HUES6 (cell line): Measurements from ENCODE around the gene FAM118A.
A peak's percentile ranks its signal among the peaks of the same experiment; 100 is the strongest.
"Not testable (repeated sequence)": the region's sequence is repeated elsewhere in the genome, so short reads cannot be mapped to it uniquely, and the experiment has no call there.

Experiments
- H3K27ac ChIP-seq: 2 replicates; pipeline ENCODE4 v1.7.0; 2013; ENCODE audit warnings: low read depth, mild to moderate bottlenecking, low read length, inconsistent platforms
- H3K27me3 ChIP-seq: 2 replicates; pipeline ENCODE4 v1.6.1; 2013; ENCODE audit warnings: low read length; ENCODE audit not compliant: control insufficient read depth, insufficient read depth
- H3K36me3 ChIP-seq: 2 replicates; pipeline ENCODE4 v1.6.1; 2013; ENCODE audit warnings: low read length; ENCODE audit not compliant: control insufficient read depth, insufficient read depth
- H3K4me1 ChIP-seq: 2 replicates; pipeline ENCODE4 v1.6.1; 2013; ENCODE audit warnings: low read length; ENCODE audit not compliant: control insufficient read depth, insufficient read depth
- H3K4me3 ChIP-seq: 2 replicates; pipeline ENCODE4 v1.5.1; 2013; ENCODE audit warnings: low read depth, low read length
- H3K9ac ChIP-seq: one replicate; pipeline ENCODE4 v1.6.1; 2013; ENCODE audit warnings: mild to moderate bottlenecking, low read length
- H3K9me3 ChIP-seq: 2 replicates; pipeline ENCODE4 v1.6.1; 2013; ENCODE audit warnings: low read depth, low read length; ENCODE audit not compliant: control insufficient read depth, insufficient read depth

FAM118A gene

DNA sequence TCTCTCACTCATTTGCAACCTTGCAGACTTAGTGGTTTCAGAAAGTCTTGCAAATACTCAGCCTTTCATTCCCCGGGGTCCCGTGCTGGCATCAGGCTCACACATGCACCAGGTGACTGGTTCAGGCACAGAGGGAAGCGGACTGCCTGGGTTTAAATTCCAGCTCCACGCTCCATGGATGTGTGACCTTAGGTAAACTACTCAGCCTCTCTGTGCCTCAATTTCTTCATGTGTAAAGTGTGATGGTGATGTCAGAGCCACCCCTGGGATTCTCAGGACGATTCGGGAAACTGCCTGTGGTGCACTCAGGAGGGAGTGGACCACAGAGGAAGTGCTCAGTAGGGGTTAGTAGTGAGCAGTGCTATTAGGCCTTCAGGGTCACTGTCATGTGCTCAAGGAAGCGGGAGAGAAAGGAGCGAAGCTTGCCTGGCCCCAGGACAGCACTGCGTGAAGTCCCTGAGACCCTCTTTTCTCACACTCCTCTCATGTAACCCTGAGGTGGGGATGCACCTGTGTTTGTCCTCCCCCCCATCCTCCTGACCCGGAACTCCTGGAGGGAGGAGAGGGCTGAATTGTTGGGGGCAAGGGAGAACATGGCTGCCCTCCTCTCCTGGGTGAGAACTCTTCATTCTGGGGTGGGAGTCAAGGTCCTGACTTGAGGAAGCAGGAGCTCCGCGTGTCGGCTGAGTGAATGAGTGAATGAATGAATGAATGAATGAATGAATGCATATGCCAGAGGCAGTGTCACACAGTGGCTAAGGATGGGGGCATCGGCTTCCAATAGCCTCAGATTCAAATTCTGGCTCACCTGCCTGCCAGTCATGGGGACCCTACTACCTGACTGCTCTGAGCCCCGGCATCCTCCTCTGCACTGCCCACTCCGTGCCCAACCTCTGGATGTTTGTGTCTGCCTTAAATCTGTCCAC is 39.4 kb upstream of the FAM118A start:
- no peak overlapping the region for H3K9ac ChIP-seq
- H3K27ac ChIP-seq, result no peak overlapping the region
- no peak overlapping the region for H3K4me3 ChIP-seq
- peaks cover 18% of the 10 kb centered on the region for H3K27me3 ChIP-seq
- no peaks in the 10 kb centered on the region for H3K36me3 ChIP-seq
- H3K4me1 ChIP-seq, result peaks cover 18% of the 10 kb centered on the region
- no peaks in the 10 kb centered on the region for H3K9me3 ChIP-seq

- no peaks in the 10 kb centered on the region for H3K36me3 ChIP-seq
- no peak overlapping the region for H3K4me3 ChIP-seq
- no peaks in the 10 kb centered on the region for H3K9me3 ChIP-seq
- H3K4me1 ChIP-seq, result peaks cover 18% of the 10 kb centered on the region
- H3K27ac ChIP-seq, result no peak overlapping the region
- no peak overlapping the region for H3K9ac ChIP-seq
- H3K27me3 ChIP-seq, result peaks cover 18% of the 10 kb centered on the region
Measured at GRCh38 chr22:45271667-45272201, 38.0 kb upstream of the FAM118A start.

DNA sequence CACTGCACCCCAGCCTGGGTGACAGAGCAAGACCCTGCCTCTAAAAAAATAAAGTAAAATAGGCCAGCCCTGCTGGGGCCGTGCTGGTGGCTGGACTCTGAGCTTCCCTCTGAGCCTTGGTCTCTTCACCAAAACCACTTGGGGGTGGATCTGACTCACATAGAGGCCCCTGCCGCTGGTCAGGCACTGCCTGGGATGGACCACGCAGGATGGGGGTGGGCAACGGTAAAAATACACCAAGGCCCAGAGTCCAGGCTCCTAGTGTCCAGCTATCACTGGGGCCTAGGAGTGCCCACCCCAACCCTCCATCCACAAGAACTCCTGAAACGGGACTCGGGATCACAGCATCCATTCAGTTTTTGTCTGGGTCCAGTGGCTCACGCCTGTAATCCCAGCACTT is 37.2 kb upstream of the FAM118A start:
- Histone ChIP-seq H3K9me3 (no peaks in the 10 kb centered on the region), H3K4me3 (no peak overlapping the region), H3K27me3 (peaks cover 18% of the 10 kb centered on the region), H3K4me1 (peaks cover 18% of the 10 kb centered on the region), H3K9ac (no peak overlapping the region), H3K36me3 (no peaks in the 10 kb centered on the region), H3K27ac (no peak overlapping the region)

GRCh38 chr22:45273452-45274075 is 36.2 kb upstream of the FAM118A start:
- Histone ChIP-seq H3K4me1 (peaks cover 18% of the 10 kb centered on the region), H3K9me3 (no peaks in the 10 kb centered on the region), H3K27ac (no peak overlapping the region), H3K36me3 (no peaks in the 10 kb centered on the region), H3K4me3 (no peak overlapping the region), H3K27me3 (peaks cover 18% of the 10 kb centered on the region), H3K9ac (no peak overlapping the region)

GRCh38 chr22:45276507-45277105 is 33.1 kb upstream of the FAM118A start:
- no peaks in the 10 kb centered on the region for H3K36me3 ChIP-seq
- no peaks in the 10 kb centered on the region for H3K9me3 ChIP-seq
- H3K27me3 ChIP-seq, result no peaks in the 10 kb centered on the region
- H3K27ac ChIP-seq, result no peak overlapping the region
- H3K9ac ChIP-seq, result no peak overlapping the region
- no peak overlapping the region for H3K4me3 ChIP-seq
- H3K4me1 ChIP-seq, result peaks cover 4% of the 10 kb centered on the region; the same call in 1 of the 2 replicates

DNA sequence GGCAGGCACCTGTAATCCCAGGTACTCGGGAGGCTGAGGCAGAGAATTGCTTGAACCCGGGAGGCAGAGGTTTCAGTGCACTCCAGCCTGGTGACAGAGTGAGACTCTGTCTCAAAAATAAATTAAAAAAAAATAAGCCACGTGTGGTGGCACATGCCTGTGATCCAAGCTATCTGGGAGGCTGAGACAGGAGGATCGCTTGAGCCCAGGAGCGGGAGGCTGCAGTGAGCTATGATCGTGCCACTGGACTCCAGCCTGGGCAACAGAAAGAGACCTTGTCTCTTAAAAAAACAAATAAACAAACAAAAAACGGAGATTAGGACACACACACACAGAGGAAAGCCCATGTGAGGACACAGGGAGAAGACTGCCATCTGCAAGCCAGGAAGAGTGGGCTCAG is 32.0 kb upstream of the FAM118A start:
- H3K9ac ChIP-seq, H3K4me1 ChIP-seq, H3K27me3 ChIP-seq, H3K9me3 ChIP-seq, H3K36me3 ChIP-seq, H3K27ac ChIP-seq, H3K4me3 ChIP-seq: not testable (repeated sequence)

GRCh38 chr22:45278125-45278524 is 31.6 kb upstream of the FAM118A start:
- H3K36me3 ChIP-seq, result no peaks in the 10 kb centered on the region
- no peak overlapping the region for H3K4me3 ChIP-seq
- peaks cover 10% of the 10 kb centered on the region; the same call in 1 of the 2 replicates for H3K27me3 ChIP-seq
- no peaks in the 10 kb centered on the region for H3K4me1 ChIP-seq
- no peaks in the 10 kb centered on the region for H3K9me3 ChIP-seq
- H3K27ac ChIP-seq, result no peak overlapping the region
- H3K9ac ChIP-seq, result no peak overlapping the region

DNA sequence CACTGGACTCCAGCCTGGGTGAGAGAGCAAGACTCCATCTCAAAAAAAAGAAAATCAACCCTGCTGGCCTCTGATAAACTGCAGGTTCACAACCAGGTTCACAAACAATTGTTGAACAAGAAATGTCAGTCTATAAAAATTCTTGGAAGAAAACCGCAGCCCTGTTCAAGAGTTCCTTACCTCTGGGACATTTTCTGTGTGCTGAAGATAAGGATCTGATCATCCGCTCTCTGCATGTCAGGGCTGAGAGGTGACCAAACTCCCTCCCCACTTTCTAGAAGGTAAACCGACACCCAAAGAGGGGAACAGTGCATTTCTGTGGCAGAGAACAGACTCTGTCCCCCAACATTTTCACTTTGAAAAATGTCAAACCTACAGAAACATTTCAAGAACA is 29.1 kb upstream of the FAM118A start:
- no peak overlapping the region for H3K9ac ChIP-seq
- H3K4me3 ChIP-seq, result no peak overlapping the region
- peaks cover 10% of the 10 kb centered on the region for H3K4me1 ChIP-seq
- H3K9me3 ChIP-seq, result no peaks in the 10 kb centered on the region
- no peaks in the 10 kb centered on the region for H3K36me3 ChIP-seq
- no peak overlapping the region for H3K27ac ChIP-seq
- peaks cover 34% of the 10 kb centered on the region for H3K27me3 ChIP-seq

- Histone ChIP-seq H3K9me3 (no peaks in the 10 kb centered on the region), H3K4me1 (peaks cover 12% of the 10 kb centered on the region), H3K27me3 (peaks cover 38% of the 10 kb centered on the region), H3K27ac (no peak overlapping the region), H3K36me3 (no peaks in the 10 kb centered on the region), H3K4me3 (no peak overlapping the region), H3K9ac (no peak overlapping the region)
Measured at GRCh38 chr22:45281010-45281409, 28.7 kb upstream of the FAM118A start.

- Histone ChIP-seq H3K36me3 (no peaks in the 10 kb centered on the region), H3K9ac (no peak within 1 kb of the TSS), H3K9me3 (no peaks in the 10 kb centered on the region), H3K27me3 (peaks cover 43% of the 10 kb centered on the region), H3K4me3 (peak within 1 kb of the TSS; percentile 74), H3K4me1 (peaks cover 24% of the 10 kb centered on the region), H3K27ac (no peak within 1 kb of the TSS)
Measured at GRCh38 chr22:45284705-45285262, 24.9 kb upstream of the FAM118A start, which contains the start of gene UPK3A. TSS of gene UPK3A (plus strand) at chr22:45284949. CDS start at chr22:45285014, 65 bp downstream.
